WTC11 (cell line): ENCODE results near the gene NDUFV1. TPM values are rescaled to one million over a fixed set of nuclear protein-coding genes. Genes with fewer than 3 reads are reported as not detected.

ENCODE experiments used
- AFF4 ChIP-seq: sonication (generic); formaldehyde crosslinking; IDR thresholded peaks from 2 replicates; pipeline ENCODE4 v1.8.1; 2023; ENCODE audit warnings: mild to moderate bottlenecking, missing genetic modification reagents, borderline replicate concordance
- ARID4B ChIP-seq: sonication (generic); formaldehyde crosslinking; IDR thresholded peaks from 2 replicates; pipeline ENCODE4 v1.8.0; 2023; ENCODE audit warnings: missing genetic modification reagents, mild to moderate bottlenecking, borderline replicate concordance
- ATF6 ChIP-seq: sonication (generic); formaldehyde crosslinking; IDR thresholded peaks from 2 replicates; pipeline ENCODE4 v1.8.1; 2023; ENCODE audit warnings: mild to moderate bottlenecking, missing genetic modification reagents
- CREB1 ChIP-seq: sonication (generic); formaldehyde crosslinking; IDR thresholded peaks from 2 replicates; pipeline ENCODE4 v1.8.0; 2023; ENCODE audit warnings: mild to moderate bottlenecking, missing genetic modification reagents
- ELF4 ChIP-seq: sonication (generic); formaldehyde crosslinking; IDR thresholded peaks from 2 replicates; pipeline ENCODE4 v1.8.1; 2022; ENCODE audit warnings: low read depth, mild to moderate bottlenecking, moderate library complexity, missing genetic modification reagents
- GTF2I ChIP-seq: fragments of 250-450 bp; sonication (Bioruptor Pico); conservative IDR thresholded peaks from 2 replicates; pipeline ENCODE4 v1.4.0; 2021; ENCODE audit warnings: mild to moderate bottlenecking
- KAT7 ChIP-seq: sonication (generic); formaldehyde crosslinking; IDR thresholded peaks from 2 replicates; pipeline ENCODE4 v1.8.1; 2023; ENCODE audit warnings: missing genetic modification reagents, mild to moderate bottlenecking, borderline replicate concordance
- NFATC4 ChIP-seq: fragments of 250-450 bp; sonication (Bioruptor Pico); IDR thresholded peaks from 2 replicates; pipeline ENCODE4 v1.9.0; 2021; ENCODE audit warnings: mild to moderate bottlenecking
- NR1H2 ChIP-seq: sonication (generic); formaldehyde crosslinking; IDR thresholded peaks from 2 replicates; pipeline ENCODE4 v1.9.0; 2021; ENCODE audit warnings: mild to moderate bottlenecking, moderate library complexity, missing genetic modification reagents
- NR2C2 ChIP-seq: sonication (generic); formaldehyde crosslinking; IDR thresholded peaks from 2 replicates; pipeline ENCODE4 v1.8.0; 2022; ENCODE audit warnings: mild to moderate bottlenecking, missing genetic modification reagents
- PRDM15 ChIP-seq: sonication (generic); formaldehyde crosslinking; IDR thresholded peaks from 2 replicates; pipeline ENCODE4 v1.8.0; 2022; ENCODE audit warnings: missing genetic modification reagents
- PREB ChIP-seq: sonication (generic); formaldehyde crosslinking; IDR thresholded peaks from 2 replicates; pipeline ENCODE4 v1.8.1; 2022; ENCODE audit warnings: mild to moderate bottlenecking, missing genetic modification reagents, moderate library complexity, borderline replicate concordance
- SMAD3 ChIP-seq: sonication (generic); formaldehyde crosslinking; IDR thresholded peaks from 2 replicates; pipeline ENCODE4 v1.8.0; 2022; ENCODE audit warnings: missing genetic modification reagents, mild to moderate bottlenecking, borderline replicate concordance
- TP53 ChIP-seq: sonication (generic); formaldehyde crosslinking; IDR thresholded peaks from 2 replicates; pipeline ENCODE4 v1.8.1; 2023; ENCODE audit warnings: mild to moderate bottlenecking, missing genetic modification reagents
- USF2 ChIP-seq: sonication (generic); formaldehyde crosslinking; IDR thresholded peaks from 2 replicates; pipeline ENCODE4 v1.8.1; 2023; ENCODE audit warnings: mild to moderate bottlenecking, missing genetic modification reagents, moderate library complexity
- ZNF138 ChIP-seq: sonication (generic); formaldehyde crosslinking; conservative IDR thresholded peaks from 2 replicates; pipeline ENCODE4 v1.8.1; 2022; ENCODE audit warnings: mild to moderate bottlenecking, moderate library complexity, missing genetic modification reagents
- ZNF219 ChIP-seq: sonication (generic); formaldehyde crosslinking; IDR thresholded peaks from 2 replicates; pipeline ENCODE4 v1.8.0; 2023; ENCODE audit warnings: missing genetic modification reagents, mild to moderate bottlenecking, borderline replicate concordance
- ZNF263 ChIP-seq: sonication (generic); formaldehyde crosslinking; IDR thresholded peaks from 2 replicates; pipeline ENCODE4 v1.8.1; 2022; ENCODE audit warnings: low read depth, mild to moderate bottlenecking, moderate library complexity, missing genetic modification reagents
- ZNF416 ChIP-seq: fragments of 250-450 bp; sonication (Bioruptor Pico); IDR thresholded peaks from 2 replicates; pipeline ENCODE4 v1.9.0; 2021; ENCODE audit warnings: mild to moderate bottlenecking, inconsistent platforms
- ZNF425 ChIP-seq: fragments of 250-450 bp; sonication (Bioruptor Pico); conservative IDR thresholded peaks from 2 replicates; pipeline ENCODE4 v1.9.0; 2021; ENCODE audit warnings: mild to moderate bottlenecking
- total RNA-seq: library from RNA; stranded (reverse); gene quantifications from 3 replicates; pipeline ENCODE4 v1.2.3, GENCODE V29; 2021

NDUFV1 gene
- total RNA-seq, 1 experiment from 2014 or later, result 231 TPM

- TF ChIP-seq ARID4B (CRISPR knock-in tag), result peak; percentile 99
- peak; percentile 84; the same call in 1 of the 2 replicates for TF ChIP-seq PREB (CRISPR knock-in tag)
- no peak for TF ChIP-seq ZNF138 (CRISPR knock-in tag)
- no peak for TF ChIP-seq ZNF416 (CRISPR knock-in tag)
- no peak for TF ChIP-seq GTF2I (CRISPR knock-in tag)
- TF ChIP-seq TP53 (CRISPR knock-in tag), result peak; percentile 93
- TF ChIP-seq ZNF425, result no peak
- peak; percentile 58 for TF ChIP-seq PRDM15 (CRISPR knock-in tag)
- peak; percentile 88; the same call in 1 of the 2 replicates for TF ChIP-seq CREB1 (CRISPR knock-in tag)
- TF ChIP-seq NFATC4 (CRISPR knock-in tag), result no peak
- no peak for TF ChIP-seq AFF4 (CRISPR knock-in tag)
- TF ChIP-seq ATF6 (CRISPR knock-in tag), result no peak
- TF ChIP-seq ZNF219 (CRISPR knock-in tag), result peak; percentile 93
- TF ChIP-seq ELF4 (CRISPR knock-in tag), result no peak
- peak; percentile 73 for TF ChIP-seq NR2C2 (CRISPR knock-in tag)
- TF ChIP-seq USF2 (CRISPR knock-in tag), result peak; percentile 72
- TF ChIP-seq SMAD3 (CRISPR knock-in tag), result peak; percentile 99
- TF ChIP-seq ZNF263 (CRISPR knock-in tag), result no peak
- TF ChIP-seq KAT7 (CRISPR knock-in tag), result 0 out of 2 replicates have a peak, but pooled peaks have one; percentile 0
- no peak for TF ChIP-seq NR1H2 (CRISPR knock-in tag)
Measured at GRCh38 chr11:67640021-67640757, 33.5 kb downstream of the NDUFV1 start (continued).
